ENCODE results near the gene CACNA1F.

The CACNA1F gene

GRCh38 chrX:49197543-49198087 is 35.5 kb downstream of the CACNA1F start:
- DNase-seq (ENCODE audit: low spot score): no peak

GRCh38 chrX:49193542-49193964 is 39.6 kb downstream of the CACNA1F start:
- DNase-seq (ENCODE audit: low spot score): no peak

DNA sequence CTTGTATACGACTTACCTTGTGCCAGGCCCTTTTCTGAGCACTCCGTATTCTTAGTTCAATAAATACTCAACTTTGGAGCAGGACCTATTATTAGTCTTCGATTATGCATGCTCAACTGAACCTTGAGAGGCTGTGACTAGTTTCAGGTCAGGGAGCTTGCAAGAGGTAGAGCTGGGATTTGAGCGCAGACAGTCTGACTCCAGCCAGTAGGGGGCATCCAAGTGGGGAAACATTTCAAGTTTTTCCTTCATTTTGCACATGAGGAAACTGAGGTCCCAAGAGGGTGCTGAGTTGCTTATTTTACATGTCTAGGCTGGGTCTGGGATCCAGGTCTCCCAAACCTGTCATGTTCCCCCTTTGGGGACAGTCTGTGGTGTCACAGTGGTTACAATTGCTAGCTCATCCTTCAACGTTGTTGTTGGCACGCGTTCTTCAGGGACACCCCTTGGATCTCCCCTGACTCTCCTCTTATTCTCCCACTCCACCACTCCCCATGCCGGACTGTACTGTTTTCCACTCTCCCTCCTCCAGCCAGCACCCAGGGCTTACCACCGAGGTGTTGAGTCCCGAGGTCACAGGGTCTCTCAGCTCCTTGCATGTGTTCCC is 40.3 kb downstream of the CACNA1F start:
- DNase-seq (ENCODE audit: low spot score): no peak

- DNase-seq (ENCODE audit: low spot score): no peak
These were observed 41.5 kb downstream of the CACNA1F start for GRCh38 chrX:49191574-49192011.

DNA sequence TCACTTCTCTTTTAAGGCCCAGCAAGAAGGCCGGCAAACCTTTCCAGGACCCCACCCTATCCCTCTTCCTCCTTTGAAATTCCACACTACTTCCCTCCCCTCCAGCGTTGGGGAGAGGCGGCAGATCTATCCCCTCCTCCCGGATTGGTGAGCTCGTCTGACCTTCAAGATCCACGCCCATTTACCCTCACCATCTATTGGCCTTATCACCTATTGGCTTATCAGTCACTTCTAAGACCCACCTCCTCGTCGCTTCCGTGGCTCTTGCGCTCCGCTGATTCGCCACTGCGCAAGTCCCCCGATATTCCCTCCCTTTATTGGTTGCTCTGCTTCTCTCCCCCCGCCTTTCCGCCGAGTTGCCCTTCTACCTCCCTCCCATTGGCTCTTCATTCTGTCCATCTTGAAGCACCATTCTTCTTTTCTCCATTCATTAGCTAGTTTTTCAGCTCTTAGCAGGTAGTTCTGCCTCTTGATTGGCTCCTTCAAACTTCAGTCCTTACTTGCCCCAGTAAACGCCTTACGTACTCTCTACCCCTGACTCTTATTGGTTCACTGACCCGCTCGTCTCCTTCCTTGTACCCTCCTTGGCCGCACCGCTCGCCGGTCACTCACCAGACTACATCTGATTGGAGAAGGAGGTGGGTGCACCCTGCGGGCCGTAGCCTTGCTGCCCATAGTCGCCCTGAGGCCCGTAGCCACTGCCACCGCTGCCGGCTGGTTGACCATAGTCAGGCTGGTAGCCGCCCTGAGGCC is 42.1 kb downstream of the CACNA1F start:
- DNase-seq (ENCODE audit: low spot score): peak; percentile 99

GRCh38 chrX:49189606-49190005 is 43.5 kb downstream of the CACNA1F start:
- DNase-seq (ENCODE audit: low spot score): no peak

DNA sequence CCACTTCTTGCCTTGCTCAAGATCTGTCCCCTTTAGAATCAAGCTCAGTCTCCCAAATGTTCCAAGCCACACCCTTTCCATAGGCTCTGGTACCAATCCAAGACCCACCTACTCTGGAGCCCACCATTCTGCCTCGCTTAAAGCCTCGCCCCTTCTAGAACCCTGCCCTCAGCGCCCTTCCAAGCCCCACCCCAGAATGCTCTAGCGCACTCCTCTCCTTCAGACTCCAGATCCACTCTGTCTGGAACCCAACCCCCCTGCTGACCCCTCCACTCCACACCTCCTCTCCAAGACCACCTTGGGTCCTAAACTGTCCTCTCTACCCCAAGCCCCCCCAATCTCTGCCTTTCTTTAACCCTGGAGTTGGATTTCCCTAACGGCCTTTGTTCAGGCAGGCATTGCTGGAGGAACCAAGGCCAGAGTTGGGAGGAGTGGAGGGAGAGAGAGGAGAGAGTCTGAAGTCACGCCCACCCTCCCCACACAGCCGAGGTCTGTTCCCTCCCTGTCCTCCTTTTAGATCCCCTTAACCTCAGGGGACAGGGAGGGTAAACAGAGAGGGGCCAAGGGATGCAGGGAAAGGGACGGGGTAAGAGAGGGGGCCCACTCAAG is 44.6 kb downstream of the CACNA1F start:
- no peak for DNase-seq (ENCODE audit: low spot score)

DNA sequence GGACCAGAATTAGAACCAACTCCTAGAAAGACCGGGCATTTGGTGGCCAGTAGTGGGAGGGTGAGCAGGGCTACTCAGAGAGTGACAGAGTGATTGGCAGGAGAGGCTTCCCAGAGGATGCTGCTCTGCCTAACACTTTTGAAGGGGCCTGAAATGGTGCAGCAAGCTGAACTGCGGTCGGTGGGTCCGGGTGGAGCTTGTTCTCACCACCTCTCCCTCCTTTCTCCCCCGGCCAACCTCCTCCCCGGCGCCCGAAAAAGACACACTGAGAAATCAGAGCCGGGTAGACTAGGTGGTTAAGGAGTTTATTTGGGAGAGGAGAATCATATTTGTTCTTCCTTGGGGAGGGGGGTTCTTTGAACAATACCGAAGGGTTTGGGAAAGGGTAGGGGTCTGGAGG is 45.6 kb downstream of the CACNA1F start:
- DNase-seq (ENCODE audit: low spot score): no peak

DNA sequence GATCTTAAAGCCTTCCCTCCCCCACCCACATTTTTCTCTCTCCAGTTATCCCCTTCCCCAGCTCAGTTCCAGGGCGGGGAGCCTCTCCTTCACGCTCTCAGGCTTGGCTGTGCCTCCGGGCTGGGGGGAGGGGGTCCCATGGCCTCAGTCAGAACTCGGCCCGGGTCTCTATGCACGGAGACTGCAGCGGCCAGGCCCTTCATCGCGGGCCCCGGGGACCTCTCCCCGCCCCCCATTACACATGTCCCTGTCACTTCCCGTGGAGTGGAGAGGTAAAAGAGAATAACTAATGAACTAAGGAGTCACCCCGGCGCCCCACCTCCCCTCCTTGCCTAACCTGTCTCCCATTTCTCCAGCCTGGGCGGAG is 46.1 kb downstream of the CACNA1F start:
- no peak for DNase-seq (ENCODE audit: low spot score)

DNA sequence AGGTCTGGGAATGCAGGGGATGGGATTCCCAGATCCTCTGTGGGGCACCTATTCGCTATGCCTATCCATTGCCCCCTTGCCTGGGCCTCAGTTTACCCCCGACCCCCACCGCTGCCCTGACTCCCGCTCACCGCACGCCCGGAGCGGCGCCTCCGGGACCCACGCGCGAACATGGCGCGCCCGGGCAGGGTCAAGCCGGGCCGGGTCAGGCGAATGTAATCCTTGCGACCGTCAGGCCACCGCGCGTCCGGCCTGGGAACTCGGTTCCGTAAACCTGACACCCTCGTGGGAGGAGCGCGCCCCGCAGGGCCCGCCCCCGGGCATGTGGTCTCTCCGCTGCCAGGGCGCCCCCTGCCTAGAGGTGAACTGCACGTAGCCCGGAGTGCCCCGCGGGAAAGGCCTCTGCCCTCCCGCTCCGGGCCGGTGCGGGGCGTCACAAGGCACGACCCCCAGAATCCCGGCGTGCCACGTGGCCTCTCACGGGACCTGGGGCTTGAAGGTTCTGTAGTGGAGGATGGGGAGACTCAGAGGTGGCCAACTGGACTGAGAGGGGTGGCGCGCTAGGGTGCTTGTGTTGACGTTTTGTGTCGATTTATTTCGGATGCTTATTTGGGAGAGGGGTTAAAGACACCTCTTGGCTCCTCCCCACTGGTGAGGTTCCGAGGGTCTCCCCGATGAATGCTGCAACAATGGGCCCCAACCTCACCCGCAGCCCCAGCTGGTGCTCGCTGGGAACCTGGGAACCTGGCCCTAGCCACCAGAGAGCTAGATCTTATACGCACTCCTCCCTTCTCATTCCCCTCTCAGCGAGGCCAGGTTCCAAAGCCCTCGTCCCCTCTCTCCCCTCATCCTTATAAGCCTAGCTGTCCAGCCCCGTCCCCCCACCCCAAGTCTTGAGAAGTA is 46.8 kb downstream of the CACNA1F start, which contains the start of gene PRICKLE3:
TSS of gene PRICKLE3 (minus strand) at position 249 of the 903 bp plus-strand sequence. CDS start at position 173, 76 bp downstream.
- no peak for DNase-seq (ENCODE audit: low spot score)

DNA sequence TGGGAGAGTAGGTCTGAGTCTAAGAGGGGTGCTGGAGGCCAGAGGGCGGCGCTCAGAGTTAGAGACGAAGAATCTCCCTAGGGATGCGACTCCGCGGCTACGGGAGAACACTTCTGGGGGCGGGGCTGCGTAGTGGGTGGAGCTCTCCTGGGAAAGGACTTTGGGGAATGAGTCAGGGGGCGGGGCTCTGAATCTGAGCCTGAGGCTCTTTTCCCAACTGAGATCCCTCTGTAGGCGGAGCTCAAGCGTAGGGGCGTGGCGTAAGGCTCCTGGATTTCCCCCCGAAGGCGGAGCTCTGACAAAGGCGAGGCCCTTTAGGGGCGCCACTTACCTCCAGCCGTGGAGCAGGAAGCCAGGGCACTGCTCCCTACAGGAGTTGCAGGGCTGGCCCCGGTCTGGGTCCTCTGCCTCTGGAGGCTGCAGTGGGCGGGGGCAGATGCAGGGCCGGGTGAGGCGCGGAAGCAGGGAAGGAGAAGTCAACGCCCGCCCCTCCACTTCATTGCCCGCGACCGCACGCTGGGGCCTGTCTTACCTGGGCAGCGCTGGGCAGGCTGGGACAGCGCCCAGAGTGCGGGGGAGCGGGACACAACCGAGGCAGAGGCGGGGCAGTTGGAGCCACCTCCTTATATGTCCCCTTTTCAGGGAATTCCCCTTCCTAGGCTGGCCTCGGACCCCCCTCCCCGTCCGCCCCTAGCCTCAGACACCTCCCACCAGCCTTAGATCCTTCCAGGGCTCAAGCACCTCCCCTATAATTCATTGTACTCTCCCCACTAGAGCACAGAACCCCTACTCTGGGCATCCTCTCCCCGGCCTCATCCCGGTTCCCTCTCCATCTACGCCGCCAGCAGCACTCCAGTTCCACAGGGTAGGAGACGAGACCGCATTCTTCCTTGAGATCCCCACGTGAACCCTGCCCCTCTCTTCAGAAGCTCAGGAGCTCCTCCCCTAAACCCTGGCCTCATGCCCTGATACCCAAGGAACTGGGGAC is 48.6 kb downstream of the CACNA1F start:
- no peak for DNase-seq (ENCODE audit: low spot score)

- DNase-seq (ENCODE audit: low spot score): no peak
These were observed 49.3 kb downstream of the CACNA1F start for GRCh38 chrX:49183701-49184281.

DNA sequence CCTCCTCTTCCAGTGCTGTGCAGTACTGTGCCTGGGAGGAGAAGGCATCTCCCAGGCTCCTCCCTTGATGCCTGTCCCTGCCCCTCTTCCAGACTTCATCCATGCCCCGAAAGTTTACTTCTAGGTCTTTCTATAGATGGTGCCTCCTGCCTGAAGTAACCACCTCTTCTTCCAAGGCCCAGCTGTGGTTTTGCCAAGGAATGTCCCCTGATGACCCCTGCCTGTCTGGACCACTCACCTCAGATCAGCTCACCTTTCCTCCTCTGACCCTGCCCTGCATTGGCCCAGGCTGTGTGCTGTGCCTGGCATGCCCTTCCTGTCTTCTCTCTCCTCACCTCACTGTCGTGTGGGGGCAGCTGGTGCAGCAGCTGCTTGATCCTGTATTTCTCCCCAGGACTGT is 53.8 kb downstream of the CACNA1F start:
- no peak for DNase-seq (ENCODE audit: low spot score)

DNA sequence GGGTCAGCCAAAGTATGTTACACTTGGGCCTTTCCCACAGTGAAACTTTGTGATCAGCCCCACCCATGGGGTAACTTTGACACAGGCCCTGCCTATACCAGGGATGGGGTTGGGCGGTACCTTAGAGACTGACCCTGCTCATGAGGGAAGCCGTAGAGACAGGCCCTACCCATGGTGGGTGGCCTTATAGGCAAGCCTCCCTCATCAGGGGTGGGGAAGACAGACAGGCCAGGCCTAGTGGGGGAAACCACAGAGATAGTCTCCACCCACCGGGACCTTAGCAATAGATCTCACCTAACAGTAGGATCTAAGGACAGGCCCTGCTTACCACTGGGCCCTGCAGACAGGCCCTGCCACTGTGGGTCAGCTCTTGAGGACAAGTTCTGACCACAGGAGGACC is 54.6 kb downstream of the CACNA1F start:
- DNase-seq (ENCODE audit: low spot score): no peak

- DNase-seq (ENCODE audit: low spot score): no peak
These were observed 55.2 kb downstream of the CACNA1F start for GRCh38 chrX:49177873-49178480.

GRCh38 chrX:49177338-49177833 is 55.8 kb downstream of the CACNA1F start:
- no peak for DNase-seq (ENCODE audit: low spot score)

- DNase-seq (ENCODE audit: low spot score): no peak
These were observed 56.5 kb downstream of the CACNA1F start for GRCh38 chrX:49176421-49177326.

DNA sequence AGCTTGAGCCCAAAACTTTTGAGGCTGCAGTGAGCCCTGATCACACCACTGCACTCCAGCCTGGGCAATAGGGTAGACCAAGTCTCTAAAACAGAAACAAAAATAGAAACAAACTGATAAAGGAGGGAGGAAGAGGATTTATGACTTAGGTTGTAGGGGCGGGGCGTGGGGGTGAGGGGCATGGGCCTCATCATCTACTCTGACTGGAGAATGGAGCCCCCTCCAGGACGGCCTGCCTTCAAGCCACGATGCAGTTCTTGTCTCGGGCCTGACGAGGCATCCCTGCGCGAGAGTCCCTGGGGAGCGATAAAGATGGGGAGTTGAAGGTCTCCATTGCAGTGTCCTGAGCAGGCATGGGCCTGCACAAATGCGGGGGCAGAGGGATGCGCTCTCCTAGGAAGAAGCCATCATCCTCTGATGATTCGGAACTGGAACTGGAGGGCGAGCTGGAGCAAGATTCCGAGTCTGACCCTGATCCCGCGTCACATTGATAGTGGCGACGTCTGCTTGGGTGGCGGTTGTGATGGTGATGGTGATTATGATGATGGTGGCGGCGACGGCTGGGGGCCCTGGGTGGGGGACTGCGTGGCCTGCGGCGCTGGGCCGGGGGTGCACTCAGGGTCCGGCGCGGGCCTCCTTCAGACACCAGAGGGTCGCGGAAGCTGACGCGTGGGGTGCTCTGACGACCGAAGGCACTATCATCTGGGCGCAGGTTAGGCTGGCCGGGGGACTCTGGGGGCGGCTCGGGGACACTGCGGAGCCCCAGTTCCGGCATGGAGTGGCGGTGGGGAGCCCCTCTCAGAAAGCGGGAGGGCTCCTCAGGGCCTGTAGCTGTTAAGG is 57.5 kb downstream of the CACNA1F start:
- no peak for DNase-seq (ENCODE audit: low spot score)
